Right lung (tissue), 10 donors: ENCODE data around the gene DQX1. TPM values are rescaled to one million over a fixed set of nuclear protein-coding genes. Genes with fewer than 3 reads are reported as not detected.
"Not testable (repeated sequence)": the region's sequence is repeated elsewhere in the genome, so short reads cannot be mapped to it uniquely, and the experiment has no call there.

Experiments
- DNase-seq, 2 donors: peaks; one replicate each; pipeline ENCODE4 v3.0.0-alpha.2; 2013
- long read RNA-seq, 8 donors: transcript quantifications; one replicate each; lab custom pipeline, GENCODE V29; 2026
- polyA plus RNA-seq, 5 donors: library from polyadenylated mRNA; unstranded; fragments of 120-200 nt; gene quantifications; one replicate each; pipeline versions ENCODE4 v1.2.1 to v1.2.3, GENCODE V29; 2013; ENCODE audit warnings: inconsistent platforms in 1 of 5, low replicate concordance in 1 of 5; ENCODE audit not compliant: insufficient read length in 5 of 5, insufficient read depth in 1 of 5

DQX1 gene, protein sequence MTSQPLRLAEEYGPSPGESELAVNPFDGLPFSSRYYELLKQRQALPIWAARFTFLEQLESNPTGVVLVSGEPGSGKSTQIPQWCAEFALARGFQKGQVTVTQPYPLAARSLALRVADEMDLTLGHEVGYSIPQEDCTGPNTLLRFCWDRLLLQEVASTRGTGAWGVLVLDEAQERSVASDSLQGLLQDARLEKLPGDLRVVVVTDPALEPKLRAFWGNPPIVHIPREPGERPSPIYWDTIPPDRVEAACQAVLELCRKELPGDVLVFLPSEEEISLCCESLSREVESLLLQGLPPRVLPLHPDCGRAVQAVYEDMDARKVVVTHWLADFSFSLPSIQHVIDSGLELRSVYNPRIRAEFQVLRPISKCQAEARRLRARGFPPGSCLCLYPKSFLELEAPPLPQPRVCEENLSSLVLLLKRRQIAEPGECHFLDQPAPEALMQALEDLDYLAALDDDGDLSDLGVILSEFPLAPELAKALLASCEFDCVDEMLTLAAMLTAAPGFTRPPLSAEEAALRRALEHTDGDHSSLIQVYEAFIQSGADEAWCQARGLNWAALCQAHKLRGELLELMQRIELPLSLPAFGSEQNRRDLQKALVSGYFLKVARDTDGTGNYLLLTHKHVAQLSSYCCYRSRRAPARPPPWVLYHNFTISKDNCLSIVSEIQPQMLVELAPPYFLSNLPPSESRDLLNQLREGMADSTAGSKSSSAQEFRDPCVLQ
- polyA plus RNA-seq = 1 to 10 TPM in 1 of 5 donors, under 1 TPM in 4; 0.17 to 1.1 (median 0.26) TPM
- long read RNA-seq, donor 1 = 0 reads
- long read RNA-seq, donor 2 = 0 reads
- long read RNA-seq, donor 3 = 0 reads
- long read RNA-seq, donor 4 = 0 reads
- long read RNA-seq, donor 5 = 0 reads
- long read RNA-seq, donor 6 = 0 reads
- long read RNA-seq, donor 7 = 0 reads
- long read RNA-seq, donor 8 = 0 reads

DNA sequence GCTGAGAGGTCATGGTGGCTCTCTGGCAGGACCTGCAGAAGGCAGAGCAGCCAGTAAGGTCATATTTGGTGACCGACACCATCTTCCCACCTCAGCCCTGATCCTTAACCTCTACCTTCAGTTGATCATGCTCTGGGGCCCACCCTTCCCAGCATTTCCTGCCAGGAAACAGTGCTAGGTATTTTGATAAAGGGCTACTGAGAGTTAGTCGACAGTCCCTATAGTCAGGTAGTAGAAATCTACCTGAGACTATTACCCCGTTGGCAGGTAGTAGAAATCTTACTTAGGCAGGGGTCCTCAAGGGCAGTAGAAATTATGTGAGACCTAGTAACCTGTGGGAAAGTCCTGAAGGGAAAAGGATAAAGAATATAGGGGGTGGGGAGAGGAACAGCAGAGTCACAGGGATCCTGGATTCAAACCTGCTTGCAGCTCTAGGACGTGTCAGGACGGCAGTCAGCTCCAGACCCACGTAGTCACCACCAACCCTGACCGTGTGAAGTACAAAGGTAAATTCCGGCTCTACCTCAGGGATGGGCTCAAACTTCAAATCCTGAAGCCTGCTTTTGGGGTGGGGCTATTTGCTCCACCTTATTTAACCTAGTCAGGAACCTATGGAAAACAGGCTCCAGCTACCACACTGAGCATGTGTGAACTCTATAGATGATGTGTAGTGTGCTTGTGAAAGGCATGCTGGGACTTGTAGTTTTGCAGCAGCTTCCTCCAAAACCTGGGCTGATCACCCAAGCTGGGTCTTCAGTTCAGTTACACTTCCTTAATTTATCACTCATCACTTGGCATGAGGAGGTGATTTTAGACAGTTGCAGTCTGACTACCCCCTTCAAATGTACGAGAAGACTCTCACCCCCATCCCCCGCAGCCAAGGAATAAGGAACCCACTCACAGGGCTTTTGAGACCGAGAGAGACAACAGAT, at the start of gene DQX1:
TSS of gene DQX1 (minus strand) at position 515 of the 932 bp plus-strand sequence. CDS start at position 13, 502 bp downstream.
- DNase-seq = no peak

- no peak for DNase-seq
Measured at GRCh38 chr2:74575320-74575719, 49.3 kb upstream of the DQX1 start.

DNA sequence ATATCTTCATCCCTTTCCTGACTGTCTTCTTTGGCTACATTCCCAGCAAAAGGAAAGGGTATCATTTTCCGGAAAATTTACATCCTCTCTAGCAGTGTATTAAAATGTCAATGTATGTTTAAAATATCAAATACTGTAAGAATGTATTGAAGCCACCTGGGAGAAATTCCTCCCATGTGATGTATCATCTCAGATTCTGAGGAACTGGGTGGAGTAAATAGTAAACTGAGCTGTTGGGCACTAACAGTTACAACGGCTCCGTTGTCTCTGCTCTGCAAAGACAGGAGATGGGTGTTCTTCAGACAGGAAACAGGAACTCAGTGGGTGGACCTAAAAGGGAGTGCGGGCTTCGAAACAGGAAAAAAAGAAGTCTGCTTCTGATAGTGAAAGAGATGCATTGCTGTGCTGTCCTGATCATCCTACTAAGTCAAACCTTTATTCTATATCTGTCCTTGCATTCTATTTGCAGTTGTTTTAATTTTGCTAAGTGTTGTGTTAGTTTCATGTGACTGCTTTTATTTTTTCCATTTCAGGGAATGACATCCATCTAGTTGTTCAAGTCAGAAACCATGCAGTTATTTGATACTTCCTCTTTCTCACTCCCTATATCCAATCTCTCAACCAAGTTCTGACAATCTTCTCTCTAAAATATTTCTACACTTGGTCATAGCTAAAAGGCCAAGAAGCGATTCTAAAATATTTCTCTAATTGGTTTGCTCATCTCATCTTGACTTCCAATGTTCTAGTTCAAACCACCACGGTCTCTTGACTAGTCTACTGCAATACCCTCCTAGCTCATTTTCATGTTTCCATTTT, 47.9 kb upstream of the DQX1 start:
- DNase-seq = no peak

DNA sequence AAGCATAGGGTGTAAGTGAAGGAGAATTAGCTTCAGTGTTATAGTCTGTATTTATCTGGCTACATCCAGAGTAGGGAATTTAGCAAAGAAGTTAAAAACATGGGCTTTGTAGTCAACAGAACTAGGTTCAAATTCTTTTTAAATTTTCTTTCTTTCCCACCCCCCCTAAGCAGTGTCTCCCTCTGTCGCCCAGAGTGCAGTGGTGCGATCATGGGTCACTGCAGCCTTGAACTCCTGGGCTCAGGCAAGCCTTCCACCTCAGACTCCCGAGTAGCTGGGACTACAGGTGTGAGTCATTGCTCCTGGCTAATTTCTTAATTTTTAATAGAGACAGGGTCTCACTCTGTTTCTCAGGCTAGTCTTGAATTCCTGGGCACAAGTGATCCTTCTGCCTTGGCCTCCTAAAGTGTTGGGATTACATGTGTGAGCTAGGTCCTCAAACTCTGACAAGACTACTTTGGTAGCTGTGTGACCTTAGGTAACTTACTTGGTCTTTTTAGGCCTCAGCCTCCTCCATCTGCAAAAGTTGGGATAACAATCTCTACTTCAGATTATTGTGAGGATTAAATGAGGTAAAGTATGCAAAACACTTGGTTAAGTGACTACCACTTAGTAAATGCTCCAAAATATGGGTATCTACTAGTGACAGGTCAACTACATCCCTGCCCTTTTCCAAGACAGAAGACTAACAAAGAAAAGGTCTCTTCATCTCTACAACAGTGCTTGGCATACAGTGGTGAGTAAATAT, 46.3 kb upstream of the DQX1 start:
- no peak for DNase-seq

DNA sequence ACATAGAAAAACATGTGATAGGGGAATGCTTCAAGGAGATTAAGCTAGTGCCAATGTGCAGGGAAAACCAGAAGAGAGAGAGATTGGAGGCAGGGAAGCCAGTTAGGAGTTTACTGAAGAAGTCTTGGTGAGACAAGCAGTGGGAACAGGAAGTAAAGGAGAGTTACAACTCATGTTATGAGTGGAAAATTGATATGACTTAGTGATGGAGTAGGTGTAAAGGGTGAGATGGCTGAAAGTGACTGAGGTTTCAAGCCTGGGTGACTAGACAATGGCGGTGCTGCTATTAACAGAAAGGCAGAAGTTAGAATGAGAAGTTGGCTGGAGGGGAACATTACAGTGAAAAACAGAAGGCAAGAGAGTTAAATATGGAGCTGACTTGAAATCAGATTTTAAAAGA, 45.0 kb upstream of the DQX1 start:
- no peak for DNase-seq

DNA sequence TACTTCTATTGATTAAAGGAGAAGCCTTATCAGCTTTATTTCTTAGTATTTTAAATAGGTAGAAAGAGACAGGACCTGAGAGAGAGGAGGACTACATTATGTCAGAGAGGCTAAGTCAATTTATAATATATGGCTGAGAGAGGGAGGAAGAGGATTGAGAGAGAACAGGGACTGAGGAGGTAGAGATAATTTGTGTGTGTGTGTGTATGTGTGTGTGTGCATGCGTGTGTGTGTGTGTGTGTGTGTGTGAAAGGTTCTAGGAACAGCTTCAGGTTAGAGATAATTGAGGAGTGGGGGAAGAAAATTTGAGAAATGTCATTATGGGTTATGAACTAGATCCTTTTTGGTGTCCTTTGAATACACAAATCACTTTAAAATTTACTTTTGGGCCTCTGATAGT, 43.7 kb upstream of the DQX1 start:
- no peak for DNase-seq

GRCh38 chr2:74567881-74568280, 41.9 kb upstream of the DQX1 start:
- no peak for DNase-seq

- DNase-seq = no peak
Measured at GRCh38 chr2:74566754-74567085, 40.7 kb upstream of the DQX1 start.

GRCh38 chr2:74566076-74566753, 40.2 kb upstream of the DQX1 start:
- DNase-seq = no peak

DNA sequence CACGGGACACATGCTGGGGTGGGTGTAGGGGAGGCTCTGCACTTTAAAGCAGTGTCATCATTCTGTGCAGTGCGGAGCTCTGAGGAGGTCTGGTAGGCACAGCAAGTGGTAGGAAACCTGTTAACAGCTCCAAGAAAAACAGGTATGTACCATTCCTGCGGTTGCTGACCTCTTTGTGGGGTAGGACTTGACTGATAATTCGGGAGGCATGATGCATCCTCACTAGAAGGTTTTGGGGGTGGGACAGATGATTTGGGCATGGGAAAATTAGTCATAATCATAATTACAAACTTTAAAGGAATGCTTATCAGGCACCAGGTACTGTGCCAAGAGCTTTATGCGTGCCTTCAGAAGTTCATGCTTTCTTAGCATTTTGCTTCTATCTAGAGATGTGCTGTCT, 38.2 kb upstream of the DQX1 start:
- no peak for DNase-seq

DNA sequence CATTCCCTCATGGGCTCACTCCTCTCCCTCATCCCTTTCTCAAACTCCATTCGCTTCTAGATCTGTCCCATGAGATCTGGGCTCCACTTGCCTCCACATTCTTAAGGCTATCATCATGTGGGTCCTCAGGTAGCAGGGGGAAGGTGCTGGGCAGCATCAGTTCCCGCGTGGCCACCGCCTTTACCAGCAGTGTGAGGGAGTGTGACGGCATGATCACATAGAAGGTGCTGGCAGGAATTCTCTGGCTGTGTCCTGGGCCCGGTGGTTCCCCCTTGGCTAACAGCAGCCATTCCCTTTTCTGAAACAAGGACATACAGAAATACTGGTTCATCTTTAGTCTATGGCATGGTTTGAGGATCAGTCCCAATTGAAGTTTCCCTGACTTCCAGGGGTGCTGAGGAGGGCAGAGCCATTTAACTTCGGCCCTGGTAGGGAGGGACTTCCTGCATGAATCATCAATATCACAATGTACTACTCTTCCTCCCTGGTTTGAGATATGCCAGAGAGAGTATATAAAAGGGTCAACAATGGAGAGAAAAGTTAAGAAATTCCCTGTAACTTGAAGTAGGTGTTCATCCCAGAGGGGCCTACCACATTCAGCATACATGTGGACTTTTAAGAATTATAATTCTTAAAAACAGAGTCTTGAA, 36.2 kb upstream of the DQX1 start:
- no peak for DNase-seq

DNA sequence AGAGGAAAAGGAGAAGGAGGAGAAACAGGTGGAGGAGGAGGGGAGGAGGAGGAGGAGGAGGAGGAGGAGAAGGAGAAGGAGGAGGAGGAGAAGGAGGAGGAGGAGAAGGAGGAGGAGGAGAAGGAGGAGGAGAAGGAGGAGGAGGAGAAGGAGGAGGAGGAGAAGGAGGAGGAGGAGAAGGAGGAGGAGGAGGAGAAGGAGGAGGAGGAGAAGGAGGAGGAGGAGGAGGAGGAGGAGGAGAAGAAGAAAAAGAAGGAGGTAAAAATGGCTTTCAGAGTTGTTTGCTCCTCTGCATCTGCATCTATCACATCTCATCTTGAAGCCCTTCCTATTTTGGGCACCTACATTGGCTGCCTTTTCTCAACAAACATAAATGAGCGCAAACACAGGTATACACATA, 35.0 kb upstream of the DQX1 start:
- not testable (repeated sequence) for DNase-seq

GRCh38 chr2:74560591-74560990, 34.6 kb upstream of the DQX1 start:
- no peak for DNase-seq

GRCh38 chr2:74559912-74560311, 33.9 kb upstream of the DQX1 start:
- DNase-seq = no peak

DNA sequence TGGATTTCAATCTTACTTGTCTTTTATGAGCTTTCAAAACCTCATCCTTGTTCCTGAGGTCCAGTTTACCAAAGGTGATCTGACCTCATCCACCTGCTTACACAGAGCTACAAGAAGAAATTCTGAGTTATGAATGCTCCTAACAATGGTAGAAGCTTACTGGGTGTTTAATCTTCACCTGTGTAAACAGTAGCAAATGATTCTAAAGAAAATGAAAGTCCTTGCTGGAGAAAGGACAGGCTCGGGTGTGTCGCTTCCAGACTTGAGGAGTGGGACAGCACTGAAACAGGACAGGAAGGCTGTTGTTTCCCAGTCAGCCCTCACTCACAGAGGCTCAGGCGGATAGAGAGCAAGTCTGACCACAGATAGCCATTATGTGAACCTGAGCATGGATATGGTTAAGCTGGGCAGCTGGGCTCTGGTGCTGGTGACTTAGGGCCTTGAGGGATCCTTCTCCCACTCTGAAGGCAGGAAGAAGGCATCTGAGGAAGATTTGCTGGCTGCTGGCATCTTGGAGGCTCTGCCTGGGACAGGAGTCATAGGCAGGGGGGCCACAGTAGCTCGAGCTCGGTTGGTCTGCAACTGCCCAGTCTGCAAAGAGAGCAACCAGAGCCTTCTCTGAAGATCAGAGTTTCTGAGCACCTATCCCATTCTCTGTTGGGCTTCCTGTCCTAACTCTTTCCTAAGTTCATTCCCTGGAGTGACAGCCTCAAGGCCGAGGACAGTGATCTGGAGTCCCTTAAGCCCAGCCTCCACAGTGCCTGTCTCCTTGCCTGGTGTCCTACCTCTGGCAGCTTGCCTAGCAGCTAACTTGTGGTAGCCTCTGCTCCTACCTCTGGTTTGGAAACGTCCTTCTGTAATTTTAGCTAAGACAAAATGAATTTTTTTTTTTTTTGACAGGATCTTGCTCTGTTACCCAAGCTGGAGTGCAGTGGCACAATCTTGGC, 32.5 kb upstream of the DQX1 start:
- DNase-seq = no peak

GRCh38 chr2:74556831-74557370, 30.9 kb upstream of the DQX1 start:
- DNase-seq = no peak

DNA sequence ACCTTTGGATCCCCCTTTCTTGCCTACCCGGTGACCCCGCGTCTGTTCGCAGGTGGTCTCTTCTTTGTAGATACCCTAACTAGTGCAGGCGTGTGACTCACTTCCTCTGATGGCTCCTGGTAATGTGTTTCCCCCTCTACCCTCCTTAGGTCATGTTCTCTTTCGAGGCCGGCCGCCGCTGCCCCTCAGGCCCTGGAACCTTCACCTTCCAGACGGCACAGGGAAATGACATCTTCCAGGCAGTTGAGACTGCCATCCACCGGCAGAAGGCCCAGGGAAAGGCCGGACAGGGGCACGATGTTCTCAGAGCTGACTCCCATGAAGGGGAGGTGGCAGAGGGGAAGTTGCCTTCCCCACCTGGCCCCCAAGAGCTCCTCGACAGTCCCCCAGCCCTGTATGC, 30.1 kb upstream of the DQX1 start:
- no peak for DNase-seq
